Measurements from ENCODE around the gene IRF8.

GRCh38 chr16:85927959-85928358, 29.0 kb downstream of the IRF8 start:
- TF ChIP-seq CTCF (IDR thresholded peaks at IDR 0.05 in 8 of 11, conservative IDR thresholded peaks at IDR 0.05 in 3 of 11), result no peak
- TF ChIP-seq POLR2A (IDR thresholded peaks at IDR 0.05), result no peak
